Loucy (cell line): ENCODE measurements around the gene SNRNP48.

Source experiments
- H2AFZ ChIP-seq: fragments of 200-600 bp; sonication (generic); 2 replicates; pipeline ENCODE4 v1.6.0; 2016; ENCODE audit warnings: antibody characterized with exemption, mild to moderate bottlenecking, low read length, moderate library complexity
- H3F3A ChIP-seq: fragments of 200-600 bp; 2 replicates; pipeline ENCODE4 v1.6.0; 2016; ENCODE audit warnings: antibody characterized with exemption, low read depth, mild to moderate bottlenecking
- H3K27me3 ChIP-seq: fragments of 200-600 bp; sonication (generic); 2 replicates; pipeline ENCODE4 v1.6.1; 2014; ENCODE audit warnings: low read length, mild to moderate bottlenecking; ENCODE audit not compliant: insufficient read depth, poor library complexity, severe bottlenecking
- H3K36me3 ChIP-seq: fragments of 200-600 bp; sonication (generic); 2 replicates; pipeline ENCODE4 v1.6.1; 2016; ENCODE audit warnings: low read length; ENCODE audit not compliant: insufficient read depth
- H3K4me1 ChIP-seq: fragments of 200-600 bp; sonication (generic); 2 replicates; pipeline ENCODE4 v1.5.1; 2014; ENCODE audit warnings: low read length, mild to moderate bottlenecking; ENCODE audit not compliant: insufficient read depth, poor library complexity, severe bottlenecking
- H3K4me2 ChIP-seq: fragments of 200-600 bp; sonication (generic); 2 replicates; pipeline ENCODE4 v1.6.0; 2014; ENCODE audit warnings: antibody characterized with exemption, low read length, low read depth, mild to moderate bottlenecking; ENCODE audit not compliant: poor library complexity, severe bottlenecking
- H3K4me3 ChIP-seq: fragments of 200-600 bp; sonication (generic); 2 replicates; pipeline ENCODE4 v1.5.1; 2014; ENCODE audit warnings: low read length, mild to moderate bottlenecking, mixed read lengths; ENCODE audit not compliant: poor library complexity, severe bottlenecking
- H3K79me2 ChIP-seq: fragments of 200-600 bp; sonication (generic); 2 replicates; pipeline ENCODE4 v1.6.1; 2014; ENCODE audit warnings: low read length; ENCODE audit not compliant: insufficient read depth
- H3K9ac ChIP-seq: fragments of 200-600 bp; sonication (generic); 2 replicates; pipeline ENCODE4 v1.6.0; 2014; ENCODE audit warnings: mild to moderate bottlenecking, low read depth, low read length, moderate library complexity; ENCODE audit not compliant: poor library complexity, severe bottlenecking
- H3K9me2 ChIP-seq: fragments of 200-600 bp; sonication (generic); replicated peaks from 2 replicates; pipeline ENCODE4 v1.6.1; 2016; ENCODE audit warnings: low read depth, low read length, mixed read lengths
- H3K9me3 ChIP-seq: fragments of 200-600 bp; sonication (generic); 2 replicates; pipeline ENCODE4 v1.6.1; 2014; ENCODE audit warnings: mild to moderate bottlenecking, antibody characterized with exemption, low read length, low read depth; ENCODE audit not compliant: insufficient read depth
- H4K20me1 ChIP-seq: fragments of 200-600 bp; sonication (generic); 2 replicates; pipeline ENCODE4 v1.6.0; 2014; ENCODE audit warnings: antibody characterized with exemption, low read length, mild to moderate bottlenecking; ENCODE audit not compliant: insufficient read depth, poor library complexity, severe bottlenecking
- EZH2phosphoT487 ChIP-seq: fragments of 200-600 bp; IDR thresholded peaks from 2 replicates; pipeline ENCODE4 v1.6.1; 2018; ENCODE audit warnings: antibody characterized with exemption, mild to moderate bottlenecking, moderate library complexity, borderline replicate concordance
- TF ChIP-seq, protein P1 (sequence below): fragments of 200-600 bp; sonication (generic); conservative IDR thresholded peaks from 2 replicates; pipeline ENCODE4 v1.5.1; 2014; ENCODE audit warnings: mild to moderate bottlenecking, antibody characterized with exemption, low read length

SNRNP48 gene, protein sequence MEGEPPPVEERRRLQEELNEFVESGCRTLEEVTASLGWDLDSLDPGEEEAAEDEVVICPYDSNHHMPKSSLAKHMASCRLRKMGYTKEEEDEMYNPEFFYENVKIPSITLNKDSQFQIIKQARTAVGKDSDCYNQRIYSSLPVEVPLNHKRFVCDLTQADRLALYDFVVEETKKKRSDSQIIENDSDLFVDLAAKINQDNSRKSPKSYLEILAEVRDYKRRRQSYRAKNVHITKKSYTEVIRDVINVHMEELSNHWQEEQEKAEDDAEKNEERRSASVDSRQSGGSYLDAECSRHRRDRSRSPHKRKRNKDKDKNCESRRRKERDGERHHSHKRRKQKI

DNA sequence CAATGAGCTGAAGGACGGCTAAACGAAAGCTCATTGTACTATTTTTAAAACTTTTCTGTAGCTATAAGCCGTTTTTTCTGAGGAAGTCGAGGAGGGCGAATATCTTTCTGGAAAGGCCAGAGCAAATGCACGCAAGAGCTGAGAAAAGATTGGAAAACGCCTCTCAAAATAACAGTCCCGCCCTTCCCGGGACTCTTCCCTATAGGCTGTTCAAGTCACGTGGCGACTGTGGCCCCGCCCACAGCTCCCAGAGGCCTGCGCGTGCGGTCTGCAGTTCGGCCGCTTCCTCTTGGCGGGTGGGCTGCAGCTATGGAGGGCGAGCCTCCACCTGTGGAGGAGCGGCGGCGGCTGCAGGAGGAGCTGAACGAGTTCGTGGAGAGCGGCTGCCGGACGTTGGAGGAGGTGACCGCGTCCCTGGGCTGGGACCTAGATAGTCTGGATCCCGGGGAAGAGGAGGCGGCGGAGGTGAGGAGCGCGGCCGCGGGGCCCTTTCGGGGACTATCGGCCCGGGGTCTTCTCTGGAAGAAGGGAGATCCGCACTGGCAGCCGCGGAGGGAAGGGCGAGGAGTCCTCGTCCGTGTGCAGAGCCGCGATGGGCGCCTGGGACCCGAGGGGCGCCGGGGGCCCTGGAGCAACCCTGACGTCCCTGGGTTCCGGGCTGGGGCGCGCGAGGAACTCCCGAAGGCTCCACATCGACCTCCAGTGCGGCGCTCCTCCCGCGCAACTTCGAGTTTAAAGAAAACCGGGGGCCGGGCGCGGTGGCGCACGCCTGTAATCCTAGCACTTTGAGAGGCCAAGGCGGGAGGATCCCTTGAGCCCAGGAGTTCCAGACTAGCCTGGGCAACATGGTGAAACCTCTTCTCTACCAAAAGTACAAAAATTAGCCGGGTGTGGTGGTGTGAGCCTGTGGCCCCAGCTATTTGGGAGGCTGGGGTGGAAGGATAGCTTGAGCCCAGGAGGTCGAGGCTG is at the start of gene SNRNP48:
Gene SNRNP48, plus strand, starts transcription at position 250 of the 969 bp plus-strand sequence. Its CDS starts 60 bp downstream, at position 310.
- Histone ChIP-seq H3K4me2 (peak within 1 kb of the TSS; percentile 99), H3K79me2 (peaks cover 50% of the 10 kb centered on the region), H3F3A (no peaks in the 10 kb centered on the region), H3K9me3 (no peaks in the 10 kb centered on the region), H3K4me3 (peak within 1 kb of the TSS; percentile 92), H3K27me3 (no peaks in the 10 kb centered on the region), H4K20me1 (peaks cover 43% of the 10 kb centered on the region), H3K36me3 (peaks cover 6% of the 10 kb centered on the region; the same call in 1 of the 2 replicates), H3K9me2 (no peaks in the 10 kb centered on the region), H3K9ac (peak within 1 kb of the TSS; percentile 93), H3K4me1 (peaks cover 32% of the 10 kb centered on the region), H2AFZ (peak within 1 kb of the TSS; percentile 98)
- TF ChIP-seq, protein P1, sequence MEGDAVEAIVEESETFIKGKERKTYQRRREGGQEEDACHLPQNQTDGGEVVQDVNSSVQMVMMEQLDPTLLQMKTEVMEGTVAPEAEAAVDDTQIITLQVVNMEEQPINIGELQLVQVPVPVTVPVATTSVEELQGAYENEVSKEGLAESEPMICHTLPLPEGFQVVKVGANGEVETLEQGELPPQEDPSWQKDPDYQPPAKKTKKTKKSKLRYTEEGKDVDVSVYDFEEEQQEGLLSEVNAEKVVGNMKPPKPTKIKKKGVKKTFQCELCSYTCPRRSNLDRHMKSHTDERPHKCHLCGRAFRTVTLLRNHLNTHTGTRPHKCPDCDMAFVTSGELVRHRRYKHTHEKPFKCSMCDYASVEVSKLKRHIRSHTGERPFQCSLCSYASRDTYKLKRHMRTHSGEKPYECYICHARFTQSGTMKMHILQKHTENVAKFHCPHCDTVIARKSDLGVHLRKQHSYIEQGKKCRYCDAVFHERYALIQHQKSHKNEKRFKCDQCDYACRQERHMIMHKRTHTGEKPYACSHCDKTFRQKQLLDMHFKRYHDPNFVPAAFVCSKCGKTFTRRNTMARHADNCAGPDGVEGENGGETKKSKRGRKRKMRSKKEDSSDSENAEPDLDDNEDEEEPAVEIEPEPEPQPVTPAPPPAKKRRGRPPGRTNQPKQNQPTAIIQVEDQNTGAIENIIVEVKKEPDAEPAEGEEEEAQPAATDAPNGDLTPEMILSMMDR = no peak
- TF ChIP-seq EZH2phosphoT487 = no peak

DNA sequence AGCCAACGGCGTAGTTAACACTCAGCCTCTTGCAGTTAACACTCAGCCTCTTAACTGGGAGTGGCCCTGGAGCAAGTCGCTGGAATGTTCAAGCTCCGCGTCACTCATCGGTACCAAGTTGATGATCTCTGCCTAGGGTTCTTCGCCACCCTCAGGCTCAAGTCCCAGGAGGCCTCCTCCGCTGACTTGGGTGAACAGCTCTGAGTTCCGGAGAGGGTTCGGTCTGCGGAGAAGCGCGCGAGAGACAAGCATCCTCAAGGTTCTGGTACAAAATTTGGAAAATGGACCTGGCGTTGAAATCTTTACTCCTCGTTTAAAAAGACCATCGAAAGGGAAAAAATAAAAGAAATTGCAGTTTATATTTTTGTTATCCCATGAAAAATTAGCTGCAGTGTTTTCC is 49.4 kb upstream of the SNRNP48 start:
- no peaks in the 10 kb centered on the region for H3K9me3 ChIP-seq
- no peaks in the 10 kb centered on the region for H3K36me3 ChIP-seq
- H3F3A ChIP-seq = no peaks in the 10 kb centered on the region
- no peaks in the 10 kb centered on the region for H4K20me1 ChIP-seq
- H3K4me2 ChIP-seq = no peak overlapping the region
- H3K9me2 ChIP-seq = no peaks in the 10 kb centered on the region
- no peaks in the 10 kb centered on the region for H3K79me2 ChIP-seq
- no peak overlapping the region for H2AFZ ChIP-seq
- H3K4me1 ChIP-seq = no peaks in the 10 kb centered on the region
- TF ChIP-seq EZH2phosphoT487 = no peak
- TF ChIP-seq, protein P1 = no peak
- no peak overlapping the region for H3K9ac ChIP-seq
- H3K4me3 ChIP-seq = no peak overlapping the region
- H3K27me3 ChIP-seq = no peaks in the 10 kb centered on the region

DNA sequence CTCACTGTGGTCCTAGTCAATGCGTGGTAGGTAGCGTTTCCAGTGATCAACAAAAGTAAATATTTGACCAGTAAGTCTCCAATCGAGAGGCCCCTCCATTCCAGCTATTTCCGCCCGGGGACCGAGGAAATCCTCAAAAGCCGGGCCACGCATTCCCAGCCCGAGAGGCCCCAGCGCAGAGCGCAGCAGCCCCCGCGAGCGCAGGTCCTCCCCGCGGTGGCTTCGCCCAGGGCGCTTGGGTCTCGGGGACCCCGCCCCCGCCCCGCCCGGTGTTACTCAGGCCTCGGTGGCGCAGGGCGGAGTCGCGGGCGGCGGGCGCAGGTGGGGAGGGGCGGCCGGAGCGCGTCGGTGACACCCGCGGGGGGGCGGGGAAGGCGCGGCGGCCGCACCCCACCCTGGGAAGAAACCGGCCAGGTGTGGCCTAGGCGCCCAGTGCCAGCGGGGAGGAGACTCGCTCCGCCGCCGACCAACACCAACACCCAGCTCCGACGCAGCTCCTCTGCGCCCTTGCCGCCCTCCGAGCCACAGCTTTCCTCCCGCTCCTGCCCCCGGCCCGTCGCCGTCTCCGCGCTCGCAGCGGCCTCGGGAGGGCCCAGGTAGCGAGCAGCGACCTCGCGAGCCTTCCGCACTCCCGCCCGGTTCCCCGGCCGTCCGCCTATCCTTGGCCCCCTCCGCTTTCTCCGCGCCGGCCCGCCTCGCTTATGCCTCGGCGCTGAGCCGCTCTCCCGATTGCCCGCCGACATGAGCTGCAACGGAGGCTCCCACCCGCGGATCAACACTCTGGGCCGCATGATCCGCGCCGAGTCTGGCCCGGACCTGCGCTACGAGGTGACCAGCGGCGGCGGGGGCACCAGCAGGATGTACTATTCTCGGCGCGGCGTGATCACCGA is 48.6 kb upstream of the SNRNP48 start, which contains the start of gene DSP:
Gene DSP, plus strand, starts transcription at position 497 of the 890 bp plus-strand sequence. Its CDS starts 245 bp downstream, at position 742.
- no peaks in the 10 kb centered on the region for H3K4me1 ChIP-seq

More for the DNA sequence above, 48.6 kb upstream of the SNRNP48 start, which contains the start of gene DSP:
- H2AFZ ChIP-seq = no peak within 1 kb of the TSS
- H3K36me3 ChIP-seq = no peaks in the 10 kb centered on the region
- no peaks in the 10 kb centered on the region for H4K20me1 ChIP-seq
- H3K27me3 ChIP-seq = no peaks in the 10 kb centered on the region
- H3K9me3 ChIP-seq = no peaks in the 10 kb centered on the region
- no peak for TF ChIP-seq EZH2phosphoT487
- TF ChIP-seq, protein P1 = no peak
- no peaks in the 10 kb centered on the region for H3F3A ChIP-seq
- no peaks in the 10 kb centered on the region for H3K9me2 ChIP-seq
- H3K4me3 ChIP-seq = no peak within 1 kb of the TSS
- H3K9ac ChIP-seq = no peak within 1 kb of the TSS
- no peaks in the 10 kb centered on the region for H3K79me2 ChIP-seq
- H3K4me2 ChIP-seq = no peak within 1 kb of the TSS
